DMS114 treated with DMSO at 0.1 percent for 48 hours (cell line): ENCODE measurements around the gene CTSD.

Source experiments
- DNase-seq: peaks from one replicate; lab custom pipeline; 2025; ENCODE audit not compliant: unreplicated experiment; lab: John Stamatoyannopoulos, UW

The CTSD gene

DNA sequence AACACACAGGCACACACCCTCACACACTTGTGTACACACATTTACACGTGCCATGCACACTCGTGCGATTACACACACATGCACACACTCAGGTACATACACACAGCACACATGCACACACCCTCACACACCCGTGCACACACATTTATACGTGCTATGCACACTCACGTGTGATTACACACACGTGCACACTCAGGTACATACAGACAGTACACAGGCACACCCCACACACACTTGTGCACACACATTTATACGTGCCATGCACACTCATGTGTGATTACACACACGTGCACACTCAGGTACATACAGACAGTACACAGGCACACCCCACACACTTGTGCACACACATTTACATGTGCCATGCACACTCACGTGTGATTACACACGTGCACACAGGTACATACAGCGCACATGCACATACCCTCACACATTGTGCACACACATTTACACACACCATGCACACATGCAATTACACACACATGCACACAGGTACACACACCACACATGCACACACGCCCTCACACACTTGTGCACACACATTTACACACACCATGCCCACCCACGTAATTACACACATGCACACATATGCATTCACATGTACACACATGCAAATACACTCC, 17.9 kb downstream of the CTSD start:
- DNase-seq: no peak

DNA sequence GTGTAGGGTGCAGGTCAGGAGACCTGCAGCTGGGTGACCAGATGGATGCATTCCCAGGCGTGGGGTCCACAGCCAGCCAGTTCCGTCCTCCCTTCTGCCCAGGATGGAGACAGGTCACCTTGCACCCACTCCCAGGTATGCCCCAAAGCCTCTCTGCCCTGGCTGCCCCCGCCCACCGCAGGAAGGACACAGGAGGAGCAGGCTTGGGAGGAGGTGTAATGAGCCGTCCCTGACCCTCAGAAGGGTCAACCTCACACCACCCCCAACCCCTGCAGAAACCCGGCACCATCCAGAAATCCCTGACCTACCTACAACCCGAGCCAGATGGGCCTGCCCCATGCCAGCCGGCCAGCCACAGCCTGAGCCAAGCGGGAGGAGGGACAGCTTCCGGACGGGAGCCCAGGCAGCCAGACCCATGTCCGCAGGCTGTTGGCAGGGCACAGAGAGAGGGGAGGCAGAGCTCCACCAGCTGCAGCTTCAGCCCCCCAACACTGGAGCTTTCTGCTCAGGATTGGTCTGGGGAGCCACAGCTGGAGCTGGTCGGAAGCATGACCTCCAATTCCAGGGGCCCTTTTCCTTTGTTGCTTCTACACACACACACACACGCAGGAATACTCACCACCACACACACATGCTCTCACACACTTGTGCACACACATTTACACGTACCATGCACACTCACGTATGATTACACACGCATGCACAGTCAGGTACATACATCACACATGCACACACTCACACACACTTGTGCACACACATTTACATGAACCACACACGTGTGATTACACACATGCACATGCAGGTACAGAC, 18.6 kb downstream of the CTSD start:
- DNase-seq: no peak

DNA sequence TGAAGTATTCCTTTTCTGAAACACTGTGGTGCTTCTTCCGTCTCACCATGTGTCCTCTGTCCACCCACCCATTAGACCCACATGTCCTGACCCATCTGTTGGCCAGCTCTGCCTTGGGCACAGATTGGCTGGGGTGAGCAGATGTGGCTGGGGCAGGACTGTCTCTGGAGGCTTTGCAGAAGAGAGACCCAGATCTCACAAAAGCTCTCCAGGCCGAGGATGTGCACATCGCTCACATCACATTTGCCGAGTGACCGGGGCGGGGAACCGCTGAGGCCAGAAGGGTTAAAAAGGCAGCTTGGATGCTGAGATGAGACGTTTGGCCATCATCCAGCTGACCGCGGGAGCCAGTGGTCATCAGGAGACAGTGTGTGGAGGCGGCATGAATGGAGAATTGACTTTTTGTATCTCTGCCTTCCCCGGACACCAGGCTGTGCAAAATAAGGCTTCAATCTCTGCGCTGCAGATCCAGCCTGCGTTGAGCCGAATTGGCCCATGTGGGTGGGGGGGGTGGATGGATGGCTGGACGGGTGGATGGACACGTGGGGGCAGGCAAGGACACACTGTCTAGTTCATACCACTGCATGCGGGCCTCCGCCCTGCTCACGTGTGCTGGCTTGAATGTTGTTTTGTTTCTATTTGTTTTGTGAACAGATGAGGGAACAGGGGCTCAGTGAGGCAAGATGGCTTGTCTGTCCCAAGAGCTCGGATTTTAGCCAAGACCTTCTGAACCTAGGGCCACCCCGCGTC, 19.4 kb downstream of the CTSD start:
- DNase-seq: no peak

DNA sequence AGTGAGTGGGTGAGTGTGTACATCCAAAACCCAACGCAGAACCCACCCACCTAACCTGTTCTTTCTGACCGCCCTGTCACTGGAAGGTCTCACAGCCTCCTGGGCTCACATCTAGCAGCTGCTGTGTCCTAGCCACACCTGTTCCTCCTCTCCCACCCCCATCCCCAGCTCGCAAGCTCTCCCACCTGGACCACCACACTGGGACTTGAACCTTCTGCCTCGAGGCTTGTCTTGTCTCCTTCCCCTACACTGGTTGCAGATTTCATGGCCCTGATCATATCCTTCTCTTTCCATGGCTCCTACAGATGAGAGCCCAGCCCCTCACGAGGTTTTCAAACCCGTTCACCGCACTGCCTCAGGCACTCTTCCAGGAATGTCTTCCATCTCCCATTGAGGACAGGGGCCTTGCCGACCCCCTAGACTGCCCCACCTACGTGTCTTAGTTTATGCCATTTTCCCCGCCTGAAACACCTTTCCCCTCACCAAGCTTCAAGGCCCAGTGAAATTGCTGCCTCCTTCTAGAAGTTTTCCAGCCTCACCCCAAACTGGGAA, 20.1 kb downstream of the CTSD start:
- DNase-seq: no peak

DNA sequence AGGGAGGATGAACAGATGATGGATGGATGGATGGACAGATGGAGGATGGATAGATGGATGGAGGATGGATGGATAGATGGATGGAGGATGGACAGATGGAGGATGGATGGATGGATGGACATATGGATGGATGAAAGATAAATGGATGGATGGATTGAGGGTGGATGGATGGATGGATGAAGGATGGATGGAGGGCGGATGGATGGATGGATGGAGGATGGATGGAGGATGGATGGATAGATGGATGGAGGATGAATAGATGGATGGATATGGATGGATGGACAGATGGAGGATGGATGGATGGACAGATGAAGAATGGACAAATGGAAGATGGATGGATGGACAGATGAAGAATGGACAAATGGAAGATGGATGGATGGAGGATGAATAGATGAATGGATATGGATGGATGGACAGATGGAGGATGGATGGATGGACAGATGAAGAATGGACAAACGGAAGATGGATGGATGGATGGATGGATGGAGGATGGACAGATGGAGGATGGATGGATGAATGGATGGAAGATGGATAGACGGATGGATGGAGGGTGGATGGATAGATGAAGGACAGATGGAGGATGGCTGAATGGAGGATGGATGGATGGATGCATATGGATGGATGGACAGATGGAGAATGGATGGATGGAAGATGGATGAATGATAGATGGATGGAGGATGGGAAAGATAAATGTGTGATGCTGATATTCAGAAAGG, 20.7 kb downstream of the CTSD start:
- no peak for DNase-seq

DNA sequence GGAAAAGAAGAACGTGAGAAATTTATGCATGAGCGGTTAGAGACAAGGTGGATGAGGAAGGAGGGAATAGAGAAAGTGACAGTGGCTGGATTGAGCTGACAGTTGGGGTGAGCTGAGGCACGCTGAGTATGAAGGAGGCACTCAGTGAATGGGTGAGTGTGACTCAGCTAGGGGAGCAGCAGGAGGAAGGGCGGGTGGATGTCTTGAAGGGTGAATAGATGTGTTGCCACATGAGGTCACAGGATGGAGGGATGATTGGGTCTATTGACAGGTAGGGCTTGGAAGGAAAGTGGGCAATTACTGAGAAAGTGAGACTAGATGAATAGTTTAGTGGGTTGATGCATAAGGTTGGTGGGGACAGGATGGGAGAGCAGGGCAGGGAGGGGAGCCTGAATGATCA, 21.4 kb downstream of the CTSD start:
- no peak for DNase-seq

DNA sequence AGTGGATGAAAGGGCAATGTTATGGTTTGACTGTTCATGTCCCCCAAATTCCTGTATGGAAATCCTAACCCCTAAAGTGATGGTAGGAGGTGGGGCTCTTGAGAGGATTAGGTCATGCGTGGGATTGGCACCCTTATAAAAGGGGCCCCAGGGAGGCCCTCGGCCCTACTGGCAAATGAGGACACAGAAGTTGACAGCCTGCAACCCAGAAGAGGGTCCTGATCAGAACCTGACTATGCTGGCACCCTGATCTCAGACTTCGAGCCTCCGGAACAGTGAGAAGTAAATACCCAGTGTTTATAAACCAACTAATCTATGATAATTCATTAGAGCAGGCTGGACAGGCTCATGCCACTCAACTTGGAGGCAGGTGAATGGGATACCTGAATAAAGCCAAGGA, 22.0 kb downstream of the CTSD start:
- DNase-seq: no peak

DNA sequence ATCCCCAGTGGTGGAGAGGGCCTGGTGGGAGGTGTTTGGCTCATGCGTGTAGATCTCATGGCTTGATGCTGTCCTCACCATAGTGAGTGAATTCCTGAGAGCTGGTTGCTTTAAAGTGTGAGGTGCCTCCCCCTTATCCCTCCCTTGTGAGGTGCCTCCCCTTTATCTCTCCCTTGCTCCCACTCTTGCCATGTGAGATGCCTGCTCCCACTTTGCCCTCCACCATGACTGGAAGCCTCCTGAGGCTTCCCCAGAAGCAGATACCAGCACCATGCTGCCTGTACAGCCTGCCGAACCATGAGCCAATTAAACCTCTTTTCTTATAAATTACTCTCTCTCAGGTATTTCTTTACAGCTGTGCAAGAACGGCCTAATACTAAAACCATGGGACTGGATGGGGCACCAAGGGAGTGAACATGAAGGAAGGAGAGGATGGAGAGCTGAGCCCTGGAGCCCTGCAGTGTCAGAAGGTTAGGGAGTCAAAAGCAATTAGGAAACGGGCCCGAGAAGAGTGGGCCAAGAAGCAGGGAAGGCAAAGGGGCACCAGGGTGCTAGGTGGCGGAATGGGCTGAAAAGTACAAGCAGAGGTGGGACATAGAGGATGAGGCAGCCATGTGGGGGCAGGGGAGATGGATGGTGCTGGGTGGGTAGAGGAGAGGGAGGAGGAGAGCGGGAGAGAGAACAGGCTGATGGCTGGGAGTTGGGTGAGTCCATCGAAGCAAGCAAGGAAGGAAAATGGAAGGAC, 22.8 kb downstream of the CTSD start:
- DNase-seq: no peak

DNA sequence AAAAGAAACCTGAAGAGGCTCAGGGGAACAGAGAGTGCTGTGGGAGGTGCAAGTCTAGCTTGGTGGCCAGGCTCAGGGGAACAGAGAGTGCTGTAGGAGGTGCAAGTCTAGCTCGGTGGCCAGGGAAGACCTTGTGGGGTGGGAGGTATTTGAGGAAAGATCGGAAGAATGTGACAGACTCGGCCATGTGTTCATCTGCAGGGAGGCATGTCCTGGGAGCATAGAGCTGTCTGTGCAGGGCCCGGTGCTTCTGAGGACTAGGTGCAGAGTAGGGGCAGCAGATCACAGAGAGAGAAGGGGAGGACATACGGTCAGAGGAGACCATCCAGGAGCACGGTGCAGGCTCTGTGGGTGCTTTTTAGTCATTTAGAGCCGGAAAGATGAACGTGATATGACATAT, 24.2 kb downstream of the CTSD start:
- DNase-seq: no peak

DNA sequence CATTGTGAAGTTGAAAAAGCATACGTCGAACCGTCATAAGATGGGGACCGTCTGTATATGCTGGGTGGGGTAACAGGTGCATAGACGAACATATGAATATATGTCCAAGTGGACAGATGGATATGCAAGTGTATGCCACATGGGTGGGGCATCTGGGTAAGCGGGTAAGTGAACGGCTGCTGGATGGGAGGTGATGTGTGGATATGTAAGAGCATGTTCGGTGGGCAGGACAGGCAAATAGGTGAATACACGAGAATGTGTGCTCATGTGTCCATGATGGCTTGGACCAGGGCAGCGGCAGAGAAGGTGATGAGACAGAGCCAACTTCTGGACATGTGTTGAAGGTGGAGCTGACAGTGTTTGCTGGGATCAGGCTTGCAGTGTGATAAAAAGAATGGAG, 25.3 kb downstream of the CTSD start:
- no peak for DNase-seq

DNA sequence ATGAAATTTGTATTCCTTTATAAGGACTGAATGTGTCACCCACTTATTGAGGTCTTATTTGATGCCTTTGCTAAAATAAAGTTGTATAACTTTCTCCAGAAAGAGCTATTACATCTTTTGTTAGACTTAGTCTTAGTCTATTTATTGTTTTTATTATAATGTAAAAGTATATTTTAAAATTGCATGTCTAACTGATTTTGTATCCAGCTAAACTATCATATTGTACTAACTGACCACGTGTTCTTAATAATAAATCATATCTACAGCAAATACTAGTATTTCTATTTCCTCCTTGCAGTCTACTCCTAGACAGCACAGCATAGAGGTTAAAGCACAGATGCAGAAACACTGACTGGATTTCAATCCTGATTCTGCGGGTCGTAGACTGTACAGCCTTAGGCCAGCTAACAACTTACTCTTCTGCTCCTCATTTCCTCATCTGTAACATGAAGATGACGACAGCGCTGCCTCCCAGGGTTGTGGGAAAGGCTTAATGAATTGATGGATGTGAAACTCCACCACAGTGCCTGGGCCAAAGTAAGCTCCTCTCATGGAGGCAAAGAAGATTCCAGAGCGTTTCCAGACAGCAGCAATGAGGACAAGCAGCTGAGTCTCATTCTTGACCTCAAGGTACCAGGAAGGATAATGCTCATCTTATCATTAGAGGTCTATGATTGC, 26.5 kb downstream of the CTSD start:
- DNase-seq: no peak

DNA sequence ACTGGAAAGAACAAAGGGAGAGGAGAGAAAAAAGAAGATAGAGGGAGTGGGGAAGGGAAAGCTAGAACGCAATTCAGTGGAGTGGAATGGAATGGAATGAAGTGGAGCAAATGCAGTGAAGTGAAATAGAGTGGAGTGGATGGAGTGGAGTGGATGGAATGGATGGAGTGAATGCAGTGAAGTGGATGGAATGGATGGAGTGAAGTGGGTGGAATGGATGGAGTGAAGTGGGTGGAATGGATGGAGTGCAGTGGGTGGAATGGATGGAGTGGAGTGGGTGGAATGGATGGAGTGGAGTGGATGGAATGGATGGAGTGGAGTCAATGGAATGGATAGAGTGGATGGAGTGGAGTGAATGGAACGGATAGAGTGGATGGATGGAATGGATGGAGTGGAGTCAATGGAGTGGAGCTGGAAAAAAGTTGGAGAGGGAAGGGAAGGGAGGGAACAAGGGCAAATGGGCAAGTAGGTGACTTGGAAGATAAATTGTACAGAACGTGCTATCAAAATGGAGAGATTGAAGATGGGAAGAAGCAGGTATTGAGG, 27.2 kb downstream of the CTSD start:
- DNase-seq: no peak

DNA sequence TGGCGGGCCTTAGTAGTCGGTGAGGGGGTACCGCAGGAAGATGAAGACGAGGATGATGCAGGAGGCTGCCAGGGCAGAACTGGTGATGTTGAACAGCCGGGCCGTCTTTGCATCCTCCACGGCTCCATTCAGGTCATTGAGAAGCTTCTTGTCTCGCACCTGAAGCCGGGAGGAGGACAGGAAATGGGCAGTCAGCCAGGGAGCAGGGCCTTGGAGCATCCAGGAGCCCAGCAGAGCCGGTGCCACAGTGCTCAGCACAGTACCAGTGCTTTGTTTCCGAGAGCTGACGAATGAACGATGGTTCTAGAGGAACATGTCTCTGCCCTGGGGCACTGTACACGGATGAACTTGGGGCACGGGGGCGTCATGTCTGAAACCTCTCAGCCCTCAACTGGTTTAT, 28.5 kb downstream of the CTSD start:
- DNase-seq: no peak

DNA sequence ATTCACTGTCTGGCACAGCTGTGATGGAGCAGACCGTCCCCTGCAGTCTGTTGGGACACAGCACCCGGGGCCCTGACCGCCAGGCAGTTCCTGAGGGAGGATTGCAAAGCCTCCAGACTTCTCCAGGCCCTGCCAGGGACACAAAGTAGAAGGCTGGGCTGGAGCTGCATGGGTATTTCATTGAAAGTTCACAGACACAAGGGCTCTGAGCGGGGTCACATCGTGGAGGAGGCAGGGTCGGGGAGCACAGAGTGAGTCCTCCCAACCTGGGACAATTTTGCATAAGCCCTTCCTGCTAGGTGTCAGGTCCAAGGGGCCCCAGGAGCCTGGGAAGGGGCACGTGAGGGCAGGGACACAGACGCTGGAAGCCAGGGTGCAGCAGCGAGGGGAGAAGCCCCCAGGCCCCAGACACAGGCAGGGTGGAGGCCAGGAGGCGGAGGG, 29.1 kb downstream of the CTSD start:
- no peak for DNase-seq

DNA sequence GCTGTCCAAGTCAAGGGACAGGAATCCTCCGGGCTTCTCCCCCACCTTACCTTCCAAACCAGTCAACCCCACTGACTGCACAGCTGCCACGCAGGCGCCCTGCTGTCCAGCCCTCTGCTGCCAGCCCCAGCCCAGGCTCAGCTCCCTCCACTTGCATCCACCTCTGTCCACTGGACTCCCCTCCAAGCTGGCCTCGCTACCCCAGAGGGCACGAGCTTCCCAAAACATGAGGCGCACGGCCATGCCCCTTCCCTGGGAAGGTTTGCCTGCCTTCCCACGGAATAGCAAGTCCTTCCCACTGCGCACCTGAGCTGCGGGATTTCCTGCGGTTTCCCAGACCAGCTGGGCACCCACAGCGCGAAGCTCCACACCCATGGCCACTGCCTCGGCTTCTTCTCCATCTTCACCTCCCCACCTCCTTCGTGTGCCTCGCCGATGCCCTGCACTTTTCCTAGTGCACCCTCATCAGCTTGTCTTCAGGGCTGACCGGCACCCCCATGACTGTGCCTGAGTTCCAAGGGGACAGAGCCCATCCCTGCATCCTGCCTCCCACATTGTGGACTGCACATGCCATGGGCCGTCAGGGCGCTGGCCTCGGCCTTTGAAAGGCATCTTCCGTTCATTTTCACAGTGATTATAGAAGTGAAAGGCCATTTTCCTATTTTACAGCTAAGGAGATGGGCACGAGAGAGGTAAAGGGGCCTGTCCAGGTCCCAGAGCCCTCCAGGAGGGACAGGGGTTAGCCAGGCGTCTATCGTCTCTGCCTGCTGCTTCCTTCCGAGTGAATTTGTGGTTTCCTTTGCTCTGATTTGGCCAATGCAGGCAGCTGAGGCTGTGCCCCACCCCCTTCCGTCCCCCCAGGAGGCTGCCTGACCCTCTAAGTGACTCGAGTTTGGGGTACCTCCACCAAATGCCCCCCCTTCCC, 29.7 kb downstream of the CTSD start:
- DNase-seq: no peak

DNA sequence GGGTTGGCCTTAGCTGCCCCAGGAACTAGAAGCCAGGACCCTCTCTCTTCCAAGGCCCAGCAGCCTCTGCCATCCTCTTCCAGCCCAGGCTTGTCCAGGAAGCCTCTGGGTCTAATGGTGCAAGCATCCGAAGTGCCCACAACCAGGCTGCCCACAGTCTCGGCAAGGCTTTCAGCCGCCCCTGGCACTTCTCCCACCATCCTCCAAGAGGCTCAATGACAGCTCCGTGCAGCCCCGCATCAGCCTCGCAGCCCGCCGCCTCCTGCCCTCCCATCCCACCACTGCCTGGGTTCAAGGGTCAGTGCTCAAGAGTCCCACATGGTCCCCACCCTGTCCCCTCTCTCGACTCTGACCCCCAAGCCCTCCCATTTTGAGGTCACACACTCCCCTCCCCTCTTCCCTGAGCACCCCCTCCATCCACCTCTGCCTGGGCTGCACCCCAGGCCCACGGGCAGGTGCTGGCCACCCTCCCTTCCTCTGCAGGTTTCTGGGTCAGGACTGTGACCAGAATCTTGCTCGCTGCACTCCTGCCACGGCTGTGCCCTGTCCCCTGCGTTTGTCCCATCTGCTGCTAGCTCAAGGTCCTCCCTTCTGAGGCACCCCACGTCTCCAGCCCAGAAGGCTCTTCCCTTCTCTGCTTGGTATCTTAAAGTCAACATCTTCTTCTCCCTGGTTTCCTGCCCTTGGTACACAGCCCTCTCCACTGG, 30.6 kb downstream of the CTSD start:
- no peak for DNase-seq

DNA sequence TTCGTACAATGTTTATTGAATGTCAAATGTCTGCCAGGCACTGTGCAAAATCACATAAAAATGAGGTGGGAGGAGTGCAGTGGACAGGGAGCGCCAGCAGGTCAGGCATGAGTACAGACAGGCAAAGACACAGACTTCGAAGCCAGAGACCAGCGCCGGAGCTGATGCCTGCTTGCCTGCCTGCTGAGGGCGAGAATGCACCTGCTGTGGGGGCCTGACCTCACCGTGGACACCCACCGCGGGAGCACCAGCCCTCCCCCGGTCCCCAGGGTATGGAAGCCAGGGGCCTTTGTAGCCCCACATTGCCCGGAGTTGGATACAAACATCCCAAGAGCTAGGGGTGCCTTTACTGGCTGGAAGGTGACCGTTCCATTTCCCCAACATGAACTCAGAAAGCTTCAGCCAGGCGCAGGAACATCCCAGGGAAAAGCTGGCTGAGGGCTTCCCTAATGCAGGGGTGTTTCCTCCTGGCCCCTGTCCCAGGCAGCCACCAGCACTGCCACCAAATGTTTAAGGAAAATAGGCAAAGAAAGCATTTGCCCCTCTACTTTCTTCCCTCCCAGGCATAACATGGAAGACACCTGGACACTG, 31.2 kb downstream of the CTSD start:
- no peak for DNase-seq
